Urinary bladder (tissue), 4 donors: ENCODE data around the gene S1PR1. TPM values are rescaled to one million over a fixed set of nuclear protein-coding genes. Genes with fewer than 3 reads are reported as not detected.

Experiments used
- DNase-seq: peaks from one replicate; pipeline ENCODE4 v3.0.0-alpha.2; 2015; ENCODE audit errors: extremely low spot score
- H3K27ac ChIP-seq: one replicate; pipeline ENCODE4 v1.5.1; 2013; ENCODE audit warnings: low read depth, mild to moderate bottlenecking, moderate library complexity
- H3K36me3 ChIP-seq: one replicate; pipeline ENCODE4 v1.6.1; 2013; ENCODE audit warnings: mild to moderate bottlenecking, moderate library complexity; ENCODE audit not compliant: insufficient read depth
- H3K4me1 ChIP-seq: one replicate; pipeline ENCODE4 v1.6.1; 2013; ENCODE audit warnings: mild to moderate bottlenecking, moderate library complexity; ENCODE audit not compliant: insufficient read depth
- H3K4me3 ChIP-seq: one replicate; pipeline ENCODE4 v1.5.1; 2013; ENCODE audit warnings: low read depth, low read length
- WGBS: extraction: QIAGEN DNeasy Blood & Tissue Kit; methylation state at CpG from one replicate; pipeline ENCODE4 v1.1.7; 2013; 5-methylcytosine and 5-hydroxymethylcytosine counted together
- polyA plus RNA-seq: library from polyadenylated mRNA; stranded (reverse); fragments of 200-250 nt; gene quantifications from one replicate; pipeline ENCODE4 v1.2.3, GENCODE V29; 2013
- total RNA-seq: library from RNA; depleted of rRNA; stranded (reverse); fragments of >200 nt; gene quantifications from one replicate; pipeline ENCODE4 v1.2.3, GENCODE V29; 2014
- donor health status: healthy with polysubstance abuse.
- donor health status: healthy.

S1PR1 gene
- total and polyA plus RNA-seq, 2 donors, result 32.6 to 61.1 TPM

GRCh38 chr1:101233495-101233894 lies 3.3 kb upstream of the S1PR1 start:
- DNase-seq, result no peak
- Histone ChIP-seq H3K4me3 (no peak overlapping the region), H3K27ac (no peak overlapping the region), H3K36me3 (no peaks in the 10 kb centered on the region), H3K4me1 (no peaks in the 10 kb centered on the region)
- WGBS, result 90% methylated on average over 7 of the region's 7 CpGs

GRCh38 chr1:101235216-101235695 lies 1.6 kb upstream of the S1PR1 start:
- WGBS, result 30% methylated on average over 6 of the region's 6 CpGs

GRCh38 chr1:101235696-101236515 lies 913 bp upstream of the S1PR1 start:
- WGBS, result 2% methylated on average over 43 of the region's 43 CpGs
- no peaks in the 10 kb centered on the region for H3K36me3 ChIP-seq
- H3K27ac ChIP-seq, result peak overlapping the region; percentile 19
- DNase-seq, result no peak
- H3K4me3 ChIP-seq, result peak overlapping the region; percentile 57
- no peaks in the 10 kb centered on the region for H3K4me1 ChIP-seq

More at GRCh38 chr1:101235216-101235695, 1.6 kb upstream of the S1PR1 start:
- H3K27ac ChIP-seq, result no peak overlapping the region
- H3K4me3 ChIP-seq, result peak overlapping the region; percentile 57
- H3K4me1 ChIP-seq, result no peaks in the 10 kb centered on the region
- no peak for DNase-seq
- no peaks in the 10 kb centered on the region for H3K36me3 ChIP-seq

GRCh38 chr1:101237229-101237837 lies 514 bp downstream of the S1PR1 start:
- H3K27ac ChIP-seq, result peak overlapping the region; percentile 44
- WGBS, result under 1% methylated on average over 12 of the region's 12 CpGs

DNA sequence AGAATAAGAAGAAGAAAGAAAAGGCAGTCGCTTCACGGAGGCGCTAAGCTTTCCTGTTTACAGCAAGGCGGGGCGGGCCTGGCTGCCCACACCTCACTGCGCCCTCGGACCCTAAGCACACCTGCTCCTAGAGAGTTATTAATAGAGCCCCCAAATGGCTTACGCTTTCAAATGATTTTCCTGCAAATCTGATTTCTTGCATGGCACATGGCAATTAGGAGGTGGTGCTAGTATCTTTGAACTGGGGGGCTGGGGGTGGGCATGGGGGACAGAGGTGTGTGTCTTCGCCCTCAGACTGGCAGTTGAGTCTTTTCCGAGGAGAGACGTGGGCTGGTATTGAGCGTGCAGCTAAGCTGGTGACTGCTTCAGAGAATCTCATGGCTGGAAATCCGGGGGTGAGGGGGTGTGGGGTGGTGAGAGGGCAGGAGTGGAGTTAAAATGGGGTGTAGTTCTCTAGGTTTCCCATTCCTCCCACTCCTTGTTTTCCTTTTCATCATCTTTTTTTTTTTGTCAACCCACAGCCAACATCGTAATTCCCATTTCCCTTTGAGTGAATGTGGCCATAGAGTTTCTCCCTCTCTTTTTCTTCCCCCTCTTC lies 1.3 kb downstream of the S1PR1 start:
- 13% methylated on average over 14 of the region's 14 CpGs for WGBS
- no peak for DNase-seq
- Histone ChIP-seq H3K36me3 (no peaks in the 10 kb centered on the region), H3K27ac (no peak overlapping the region), H3K4me1 (no peaks in the 10 kb centered on the region), H3K4me3 (peak overlapping the region; percentile 57)

More at GRCh38 chr1:101237229-101237837, 514 bp downstream of the S1PR1 start:
- peak overlapping the region; percentile 57 for H3K4me3 ChIP-seq
- no peaks in the 10 kb centered on the region for H3K36me3 ChIP-seq
- H3K4me1 ChIP-seq, result no peaks in the 10 kb centered on the region
- DNase-seq, result no peak

DNA sequence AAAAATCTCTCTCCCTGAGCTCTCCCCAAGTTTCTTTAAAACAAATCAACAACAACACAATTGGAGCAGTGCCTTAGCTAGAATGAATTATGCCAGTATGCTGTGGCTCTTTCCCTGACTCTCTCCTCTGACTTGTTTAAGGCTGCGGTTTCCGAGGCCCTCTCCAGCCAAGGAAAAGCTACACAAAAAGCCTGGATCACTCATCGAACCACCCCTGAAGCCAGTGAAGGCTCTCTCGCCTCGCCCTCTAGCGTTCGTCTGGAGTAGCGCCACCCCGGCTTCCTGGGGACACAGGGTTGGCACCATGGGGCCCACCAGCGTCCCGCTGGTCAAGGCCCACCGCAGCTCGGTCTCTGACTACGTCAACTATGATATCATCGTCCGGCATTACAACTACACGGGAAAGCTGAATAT lies 1.9 kb downstream of the S1PR1 start:
- Histone ChIP-seq H3K4me1 (no peaks in the 10 kb centered on the region), H3K4me3 (peak overlapping the region; percentile 57), H3K27ac (no peak overlapping the region), H3K36me3 (no peaks in the 10 kb centered on the region)
- WGBS, result 18% methylated on average over 17 of the region's 17 CpGs
- peak; percentile 50 for DNase-seq

DNA sequence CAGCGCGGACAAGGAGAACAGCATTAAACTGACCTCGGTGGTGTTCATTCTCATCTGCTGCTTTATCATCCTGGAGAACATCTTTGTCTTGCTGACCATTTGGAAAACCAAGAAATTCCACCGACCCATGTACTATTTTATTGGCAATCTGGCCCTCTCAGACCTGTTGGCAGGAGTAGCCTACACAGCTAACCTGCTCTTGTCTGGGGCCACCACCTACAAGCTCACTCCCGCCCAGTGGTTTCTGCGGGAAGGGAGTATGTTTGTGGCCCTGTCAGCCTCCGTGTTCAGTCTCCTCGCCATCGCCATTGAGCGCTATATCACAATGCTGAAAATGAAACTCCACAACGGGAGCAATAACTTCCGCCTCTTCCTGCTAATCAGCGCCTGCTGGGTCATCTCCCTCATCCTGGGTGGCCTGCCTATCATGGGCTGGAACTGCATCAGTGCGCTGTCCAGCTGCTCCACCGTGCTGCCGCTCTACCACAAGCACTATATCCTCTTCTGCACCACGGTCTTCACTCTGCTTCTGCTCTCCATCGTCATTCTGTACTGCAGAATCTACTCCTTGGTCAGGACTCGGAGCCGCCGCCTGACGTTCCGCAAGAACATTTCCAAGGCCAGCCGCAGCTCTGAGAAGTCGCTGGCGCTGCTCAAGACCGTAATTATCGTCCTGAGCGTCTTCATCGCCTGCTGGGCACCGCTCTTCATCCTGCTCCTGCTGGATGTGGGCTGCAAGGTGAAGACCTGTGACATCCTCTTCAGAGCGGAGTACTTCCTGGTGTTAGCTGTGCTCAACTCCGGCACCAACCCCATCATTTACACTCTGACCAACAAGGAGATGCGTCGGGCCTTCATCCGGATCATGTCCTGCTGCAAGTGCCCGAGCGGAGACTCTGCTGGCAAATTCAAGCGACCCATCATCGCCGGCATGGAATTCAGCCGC lies 2.5 kb downstream of the S1PR1 start:
- no peaks in the 10 kb centered on the region for H3K4me1 ChIP-seq
- peak overlapping the region; percentile 2 for H3K4me3 ChIP-seq
- 87% methylated on average over 42 of the region's 42 CpGs for WGBS
- no peak overlapping the region for H3K27ac ChIP-seq
- no peaks in the 10 kb centered on the region for H3K36me3 ChIP-seq
- DNase-seq, result no peak

DNA sequence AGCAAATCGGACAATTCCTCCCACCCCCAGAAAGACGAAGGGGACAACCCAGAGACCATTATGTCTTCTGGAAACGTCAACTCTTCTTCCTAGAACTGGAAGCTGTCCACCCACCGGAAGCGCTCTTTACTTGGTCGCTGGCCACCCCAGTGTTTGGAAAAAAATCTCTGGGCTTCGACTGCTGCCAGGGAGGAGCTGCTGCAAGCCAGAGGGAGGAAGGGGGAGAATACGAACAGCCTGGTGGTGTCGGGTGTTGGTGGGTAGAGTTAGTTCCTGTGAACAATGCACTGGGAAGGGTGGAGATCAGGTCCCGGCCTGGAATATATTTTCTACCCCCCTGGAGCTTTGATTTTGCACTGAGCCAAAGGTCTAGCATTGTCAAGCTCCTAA lies 3.2 kb downstream of the S1PR1 start:
- Histone ChIP-seq H3K4me3 (peak overlapping the region; percentile 2), H3K27ac (no peak overlapping the region), H3K36me3 (no peaks in the 10 kb centered on the region), H3K4me1 (no peaks in the 10 kb centered on the region)
- 78% methylated on average over 10 of the region's 10 CpGs for WGBS
- no peak for DNase-seq

GRCh38 chr1:101241485-101242225 lies 4.8 kb downstream of the S1PR1 start:
- no peak for DNase-seq
- H3K36me3 ChIP-seq, result no peaks in the 10 kb centered on the region
- H3K27ac ChIP-seq, result no peak overlapping the region
- no peak overlapping the region for H3K4me3 ChIP-seq
- no peaks in the 10 kb centered on the region for H3K4me1 ChIP-seq

GRCh38 chr1:101242324-101243050 lies 5.7 kb downstream of the S1PR1 start:
- Histone ChIP-seq H3K27ac (no peak overlapping the region), H3K4me3 (no peak overlapping the region), H3K4me1 (no peaks in the 10 kb centered on the region), H3K36me3 (no peaks in the 10 kb centered on the region)
- DNase-seq, result no peak
- 77% methylated on average over 2 of the region's 2 CpGs for WGBS

- Histone ChIP-seq H3K36me3 (no peaks in the 10 kb centered on the region), H3K4me3 (no peak overlapping the region), H3K27ac (no peak overlapping the region), H3K4me1 (no peaks in the 10 kb centered on the region)
- DNase-seq, result no peak
- WGBS, result 41% methylated on average over 3 of the region's 3 CpGs
Observed at GRCh38 chr1:101243751-101244150, 6.9 kb downstream of the S1PR1 start.

- H3K4me1 ChIP-seq, result no peaks in the 10 kb centered on the region
- H3K27ac ChIP-seq, result no peak overlapping the region
- WGBS, result 58% methylated on average over 5 of the region's 5 CpGs
Observed at GRCh38 chr1:101244842-101245241, 8.0 kb downstream of the S1PR1 start.

More at GRCh38 chr1:101244842-101245241, 8.0 kb downstream of the S1PR1 start:
- no peak overlapping the region for H3K4me3 ChIP-seq
- DNase-seq, result no peak
- H3K36me3 ChIP-seq, result no peaks in the 10 kb centered on the region
